ENCODE measurements around the gene ERN1. TPM values are rescaled to one million over a fixed set of nuclear protein-coding genes. Genes with fewer than 3 reads are reported as not detected.

Gene ERN1
- total and polyA plus RNA-seq, 2 of the 13 experiments (the other 11 are each of a cell fraction or from before 2014, with no cell fraction given), result 6.0 to 12.7 TPM

GRCh38 chr17:64178011-64178825 is 48.3 kb upstream of the ERN1 start (continued):
- no peak for TF ChIP-seq EEA1 (CRISPR knock-in tag; IDR thresholded peaks at IDR 0.05; ENCODE audit: borderline replicate concordance)
- peak; percentile 91; the same call in 1 of the 2 replicates for TF ChIP-seq ZNF580 (CRISPR knock-in tag; IDR thresholded peaks at IDR 0.05; ENCODE audit: borderline replicate concordance, low read depth)
- no peak for TF ChIP-seq POLR2AphosphoS5 (IDR thresholded peaks at IDR 0.05; ENCODE audit: low read depth, low read length)
- no peak for TF ChIP-seq SALL2 (CRISPR knock-in tag; IDR thresholded peaks at IDR 0.05)
- TF ChIP-seq ZNF235 (CRISPR knock-in tag; IDR thresholded peaks at IDR 0.05; ENCODE audit: borderline replicate concordance), result no peak
- TF ChIP-seq ZNF280B (CRISPR knock-in tag; IDR thresholded peaks at IDR 0.05; ENCODE audit: borderline replicate concordance), result no peak
- no peak for TF ChIP-seq TERF1 (CRISPR knock-in tag; IDR thresholded peaks at IDR 0.05)
- TF ChIP-seq MZF1 (CRISPR knock-in tag; IDR thresholded peaks at IDR 0.05; ENCODE audit: borderline replicate concordance), result no peak; the same call in 1 of the 2 replicates
- no peak for TF ChIP-seq BCLAF1 (IDR thresholded peaks at IDR 0.05)
- TF ChIP-seq BATF2 (CRISPR knock-in tag; IDR thresholded peaks at IDR 0.05), result no peak
- TF ChIP-seq SRSF4 (IDR thresholded peaks at IDR 0.05; ENCODE audit: low read depth, low read length, poor library complexity, severe bottlenecking), result no peak
- TF ChIP-seq POLR2A (IDR thresholded peaks at IDR 0.05; ENCODE audit: insufficient read depth in 1 of 2, low read depth in 2 of 2, low read length in 2 of 2), result 0 out of 4 replicates have a peak, but pooled peaks of 1 of the 2 experiments have one; percentile 28
- no peak for TF ChIP-seq ZNF383 (CRISPR knock-in tag; IDR thresholded peaks at IDR 0.05; ENCODE audit: borderline replicate concordance)
- TF ChIP-seq RFXAP (CRISPR knock-in tag; IDR thresholded peaks at IDR 0.05; ENCODE audit: borderline replicate concordance), result no peak
- 0 out of 2 replicates have a peak, but pooled peaks have one; percentile 51 for TF ChIP-seq TSC22D2 (CRISPR knock-in tag; IDR thresholded peaks at IDR 0.05; ENCODE audit: borderline replicate concordance)
- TF ChIP-seq MIER2 (CRISPR knock-in tag; IDR thresholded peaks at IDR 0.05), result peak; percentile 78
- 0 out of 2 replicates have a peak, but pooled peaks have one; percentile 16 for TF ChIP-seq TGIF2 (CRISPR knock-in tag; IDR thresholded peaks at IDR 0.05)
- no peak for TF ChIP-seq MTF1 (CRISPR knock-in tag; IDR thresholded peaks at IDR 0.05)
- TF ChIP-seq SUZ12 (IDR thresholded peaks at IDR 0.05; ENCODE audit: low read depth, low read length), result no peak
- 0 out of 2 replicates have a peak, but pooled peaks have one; percentile 75 for TF ChIP-seq ZNF136 (CRISPR knock-in tag; IDR thresholded peaks at IDR 0.05; ENCODE audit: low read depth)
- TF ChIP-seq HMG20B (CRISPR knock-in tag; conservative IDR thresholded peaks at IDR 0.05), result peak; percentile 93; the same call in 1 of the 2 replicates
- no peak for TF ChIP-seq ZNF552 (CRISPR knock-in tag; IDR thresholded peaks at IDR 0.05; ENCODE audit: borderline replicate concordance)

Measured in HepG2 (cell line).